Mesendoderm (in vitro differentiated cells): ENCODE results near the gene TPBG.
A peak's percentile ranks its signal among the peaks of the same experiment; 100 is the strongest.

Source experiments
- DNase-seq: peaks from one replicate; pipeline ENCODE4 v3.0.0; 2013
- H2AK5ac ChIP-seq: 2 replicates; pipeline ENCODE4 v1.6.1; 2013; ENCODE audit warnings: low read length, inconsistent platforms
- H2BK120ac ChIP-seq: 2 replicates; pipeline ENCODE4 v1.6.1; 2013; ENCODE audit warnings: low read depth, mild to moderate bottlenecking, low read length, moderate library complexity, mixed read lengths
- H2BK15ac ChIP-seq: replicated peaks from 2 replicates; pipeline ENCODE4 v1.6.1; 2013; ENCODE audit warnings: low read depth, mild to moderate bottlenecking, moderate library complexity
- H2BK5ac ChIP-seq: 2 replicates; pipeline ENCODE4 v1.6.1; 2013; ENCODE audit warnings: low read length, inconsistent platforms
- H3K18ac ChIP-seq: 2 replicates; pipeline ENCODE4 v1.6.1; 2013; ENCODE audit warnings: mild to moderate bottlenecking, low read length, mixed read lengths
- H3K23ac ChIP-seq: one replicate; pipeline ENCODE4 v1.6.1; 2013; ENCODE audit warnings: low read length
- H3K27ac ChIP-seq: 2 replicates; pipeline ENCODE4 v1.5.1; 2013; ENCODE audit warnings: low read depth, mild to moderate bottlenecking, inconsistent platforms, low read length, moderate library complexity
- H3K27me3 ChIP-seq: 2 replicates; pipeline ENCODE4 v1.6.1; 2013; ENCODE audit warnings: low read length, control low read depth, mild to moderate bottlenecking, inconsistent platforms; ENCODE audit not compliant: insufficient read depth, poor library complexity
- H3K36me3 ChIP-seq: 2 replicates; pipeline ENCODE4 v1.6.1; 2013; ENCODE audit warnings: low read length, inconsistent platforms; ENCODE audit not compliant: control insufficient read depth, insufficient read depth
- H3K4ac ChIP-seq: one replicate; pipeline ENCODE4 v1.6.1; 2013; ENCODE audit warnings: low read depth, mild to moderate bottlenecking, low read length, moderate library complexity
- H3K4me1 ChIP-seq: 2 replicates; pipeline ENCODE4 v1.6.1; 2013; ENCODE audit warnings: low read depth, low read length, inconsistent platforms; ENCODE audit not compliant: control insufficient read depth
- H3K4me2 ChIP-seq: 2 replicates; pipeline ENCODE4 v1.6.1; 2013; ENCODE audit warnings: low read length
- H3K4me3 ChIP-seq: 2 replicates; pipeline ENCODE4 v1.5.1; 2013; ENCODE audit warnings: mild to moderate bottlenecking, low read length
- H3K56ac ChIP-seq: one replicate; pipeline ENCODE4 v1.6.1; 2013; ENCODE audit warnings: low read length
- H3K79me1 ChIP-seq: 2 replicates; pipeline ENCODE4 v1.6.1; 2013; ENCODE audit warnings: low read length, inconsistent platforms
- H3K79me2 ChIP-seq: 2 replicates; pipeline ENCODE4 v1.6.1; 2013; ENCODE audit warnings: mild to moderate bottlenecking, low read length; ENCODE audit not compliant: control insufficient read depth, insufficient read depth
- H3K9ac ChIP-seq: 2 replicates; pipeline ENCODE4 v1.6.1; 2013; ENCODE audit warnings: low read length, inconsistent platforms
- H4K5ac ChIP-seq: one replicate; pipeline ENCODE4 v1.6.1; 2013; ENCODE audit warnings: low read length
- H4K8ac ChIP-seq: one replicate; pipeline ENCODE4 v1.6.1; 2013; ENCODE audit warnings: low read depth, mild to moderate bottlenecking, control low read depth, low read length, moderate library complexity
- WGBS: extraction: QIAGEN DNeasy Blood & Tissue Kit; methylation state at CpG from one replicate; pipeline ENCODE4 v1.1.7; 2013; ENCODE audit warnings: low lambda C conversion rate, missing lambda C conversion rate; ENCODE audit not compliant: insufficient coverage; ENCODE audit errors: extremely low coverage; 5-methylcytosine and 5-hydroxymethylcytosine counted together

Gene TPBG

DNA sequence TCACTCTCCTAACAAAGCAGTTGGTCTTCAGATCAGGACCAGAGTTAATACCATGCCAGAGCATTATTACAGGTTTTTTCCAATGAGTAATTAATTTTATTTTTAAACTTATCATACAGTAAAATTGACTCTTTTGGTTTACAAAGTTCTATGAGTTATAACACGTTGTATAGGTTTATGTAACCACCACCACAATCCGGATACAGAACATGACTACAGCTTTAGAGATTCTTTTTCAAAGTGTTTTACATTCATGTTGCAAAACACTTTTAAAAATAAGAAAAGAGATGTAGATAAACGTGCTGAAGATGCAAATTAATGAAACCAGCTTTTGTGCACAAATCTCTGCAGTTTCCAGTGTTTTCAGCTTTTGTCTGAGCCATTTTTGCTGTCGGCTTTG lies 1.5 kb upstream of the TPBG start:
- H3K23ac ChIP-seq, result no peak overlapping the region
- no peak overlapping the region for H3K9ac ChIP-seq
- no peak overlapping the region for H4K8ac ChIP-seq
- no peak overlapping the region for H3K4me2 ChIP-seq
- WGBS, result no CpG with 5 or more reads among the region's 4 CpGs
- H3K27me3 ChIP-seq, result no peaks in the 10 kb centered on the region
- H4K5ac ChIP-seq, result no peak overlapping the region
- no peak overlapping the region for H2BK5ac ChIP-seq
- no peak overlapping the region for H3K4me3 ChIP-seq
- DNase-seq, result no peak
- H3K4me1 ChIP-seq, result peaks cover 7% of the 10 kb centered on the region
- H3K79me2 ChIP-seq, result peaks cover 15% of the 10 kb centered on the region
- H3K18ac ChIP-seq, result no peak overlapping the region
- no peak overlapping the region for H2BK120ac ChIP-seq
- no peak overlapping the region for H3K56ac ChIP-seq
- H3K27ac ChIP-seq, result no peak overlapping the region
- no peak overlapping the region for H2AK5ac ChIP-seq
- peaks cover 7% of the 10 kb centered on the region for H3K79me1 ChIP-seq
- H3K4ac ChIP-seq, result no peak overlapping the region
- no peaks in the 10 kb centered on the region for H3K36me3 ChIP-seq
- H2BK15ac ChIP-seq, result no peak overlapping the region

- H3K36me3 ChIP-seq, result no peaks in the 10 kb centered on the region
- peak overlapping the region; percentile 91 for H3K9ac ChIP-seq
- H3K4me1 ChIP-seq, result peaks cover 7% of the 10 kb centered on the region
- no peaks in the 10 kb centered on the region for H3K27me3 ChIP-seq
- no peak overlapping the region for H3K23ac ChIP-seq
- H3K56ac ChIP-seq, result peak overlapping the region; percentile 96
- H2BK120ac ChIP-seq, result no peak overlapping the region
- peak overlapping the region; percentile 87 for H3K4me3 ChIP-seq
- H3K4me2 ChIP-seq, result peak overlapping the region; percentile 86
- no peak overlapping the region for H4K8ac ChIP-seq
- WGBS, result no CpG with 5 or more reads among the region's 13 CpGs
- peak; percentile 49 for DNase-seq
- H2BK15ac ChIP-seq, result no peak overlapping the region
- no peak overlapping the region for H3K4ac ChIP-seq
- no peak overlapping the region for H2BK5ac ChIP-seq
- H3K27ac ChIP-seq, result no peak overlapping the region
- H3K79me2 ChIP-seq, result peaks cover 15% of the 10 kb centered on the region
- H2AK5ac ChIP-seq, result no peak overlapping the region
- no peak overlapping the region for H4K5ac ChIP-seq
- no peak overlapping the region for H3K18ac ChIP-seq
- H3K79me1 ChIP-seq, result peaks cover 7% of the 10 kb centered on the region
Measured at GRCh38 chr6:82362878-82363427, 664 bp upstream of the TPBG start.

DNA sequence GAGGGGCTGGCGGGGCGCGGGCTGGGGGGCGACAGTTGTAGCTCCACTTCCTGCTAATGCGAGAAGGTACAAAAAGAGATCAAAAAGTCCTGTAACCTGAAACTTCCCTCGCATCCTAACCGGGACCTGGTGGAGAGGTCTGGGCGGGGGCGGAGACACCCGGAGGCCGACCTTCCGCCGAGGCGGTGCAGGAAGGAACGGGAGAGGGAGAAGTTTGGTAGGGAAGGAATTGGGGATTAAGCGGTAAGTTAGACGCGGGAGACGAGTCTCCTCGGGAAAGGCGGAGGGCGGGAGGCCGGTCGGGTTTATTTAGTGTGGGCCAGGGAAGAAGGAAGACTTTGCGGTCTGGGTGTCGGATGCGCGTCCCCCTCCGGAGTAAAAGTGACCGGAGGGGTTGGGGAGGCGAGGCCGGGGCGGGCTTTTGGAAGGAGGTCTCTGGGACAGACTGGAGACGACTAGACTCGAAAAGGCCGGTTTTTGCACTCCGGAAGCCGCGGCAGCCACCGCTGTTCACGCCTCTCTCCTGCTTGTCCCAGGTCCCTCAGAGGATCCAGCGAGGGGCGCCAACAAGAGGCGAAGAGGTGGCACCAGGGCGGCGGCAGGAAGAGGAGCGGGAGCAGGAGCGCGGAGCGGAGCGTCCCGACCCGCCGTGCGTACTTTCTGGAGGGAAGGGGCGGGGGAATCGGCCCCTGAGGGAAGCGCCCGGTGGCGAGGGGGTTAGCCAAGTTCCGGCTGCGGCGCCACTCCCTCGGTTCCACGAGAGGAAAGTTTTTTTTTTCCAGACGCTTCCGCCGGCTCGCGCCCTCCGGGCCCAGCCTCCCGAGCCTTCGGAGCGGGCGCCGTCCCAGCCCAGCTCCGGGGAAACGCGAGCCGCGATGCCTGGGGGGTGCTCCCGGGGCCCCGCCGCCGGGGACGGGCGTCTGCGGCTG lies 734 bp downstream of the TPBG start:
- H2BK15ac ChIP-seq, result no peak overlapping the region
- peak overlapping the region; percentile 96 for H3K56ac ChIP-seq
- peak overlapping the region; percentile 87 for H3K4me3 ChIP-seq
- no peak overlapping the region for H2AK5ac ChIP-seq
- H3K79me2 ChIP-seq, result peaks cover 15% of the 10 kb centered on the region
- H3K23ac ChIP-seq, result no peak overlapping the region
- H3K36me3 ChIP-seq, result no peaks in the 10 kb centered on the region
- peak overlapping the region; percentile 56 for H3K4me2 ChIP-seq
- peaks cover 7% of the 10 kb centered on the region for H3K79me1 ChIP-seq
- WGBS, result no CpG with 5 or more reads among the region's 88 CpGs
- H3K4me1 ChIP-seq, result peaks cover 7% of the 10 kb centered on the region
- no peak overlapping the region for H4K8ac ChIP-seq
- no peak overlapping the region for H4K5ac ChIP-seq
- peak overlapping the region; percentile 94 for H3K18ac ChIP-seq
- peak overlapping the region; percentile 85 for H3K4ac ChIP-seq
- no peaks in the 10 kb centered on the region for H3K27me3 ChIP-seq
- peak overlapping the region; percentile 91 for H3K9ac ChIP-seq
- H2BK120ac ChIP-seq, result peak overlapping the region; percentile 55
- H2BK5ac ChIP-seq, result peak overlapping the region; percentile 54
- peak; percentile 91 for DNase-seq
- H3K27ac ChIP-seq, result peak overlapping the region; percentile 93

GRCh38 chr6:82365016-82365795 lies 1.6 kb downstream of the TPBG start:
- Histone ChIP-seq H2BK5ac (no peak overlapping the region), H3K56ac (peak overlapping the region; percentile 96), H2BK120ac (no peak overlapping the region), H4K5ac (no peak overlapping the region), H3K27ac (peak overlapping the region; percentile 93), H3K36me3 (no peaks in the 10 kb centered on the region), H3K9ac (peak overlapping the region; percentile 91), H3K4me1 (peaks cover 7% of the 10 kb centered on the region), H3K79me1 (peaks cover 7% of the 10 kb centered on the region), H3K23ac (peak overlapping the region; percentile 38), H3K4me3 (peak overlapping the region; percentile 87), H4K8ac (no peak overlapping the region), H3K4ac (no peak overlapping the region), H3K18ac (peak overlapping the region; percentile 94), H2AK5ac (no peak overlapping the region), H3K27me3 (no peaks in the 10 kb centered on the region), H2BK15ac (no peak overlapping the region), H3K4me2 (peak overlapping the region; percentile 56), H3K79me2 (peaks cover 15% of the 10 kb centered on the region)
- WGBS, result no CpG with 5 or more reads among the region's 67 CpGs
- peak; percentile 77 for DNase-seq

DNA sequence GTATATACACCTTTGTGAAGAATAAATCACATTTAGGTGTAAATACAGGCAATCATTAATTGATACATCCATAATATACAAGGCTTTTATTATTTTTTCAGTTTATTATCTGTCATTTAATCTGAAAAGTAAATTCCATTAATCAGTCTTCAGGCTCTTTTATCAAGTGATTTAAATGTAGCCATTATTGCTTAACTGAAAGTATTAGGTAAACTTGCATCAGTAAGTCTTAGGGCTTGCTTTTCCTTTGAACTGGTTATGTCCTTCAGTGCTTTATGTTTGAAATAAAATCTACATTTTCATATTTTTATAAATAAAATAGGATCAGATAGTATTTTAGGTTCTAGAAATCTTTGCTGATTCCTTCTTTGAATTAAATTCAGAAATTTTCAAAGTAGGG lies 4.1 kb downstream of the TPBG start:
- Histone ChIP-seq H4K5ac (no peak overlapping the region), H3K56ac (no peak overlapping the region), H2BK120ac (no peak overlapping the region), H4K8ac (no peak overlapping the region), H3K36me3 (no peaks in the 10 kb centered on the region), H2BK15ac (no peak overlapping the region), H3K79me1 (peaks cover 7% of the 10 kb centered on the region), H3K18ac (no peak overlapping the region), H3K4me1 (peaks cover 7% of the 10 kb centered on the region), H3K27ac (no peak overlapping the region), H2BK5ac (no peak overlapping the region), H3K4me3 (no peak overlapping the region), H3K27me3 (no peaks in the 10 kb centered on the region), H3K79me2 (peaks cover 15% of the 10 kb centered on the region), H3K9ac (no peak overlapping the region), H2AK5ac (no peak overlapping the region), H3K4ac (no peak overlapping the region), H3K23ac (no peak overlapping the region), H3K4me2 (no peak overlapping the region)
- DNase-seq, result no peak
